NCI-H2227 (cell line): ENCODE measurements around the gene DHX32.
"Not testable (repeated sequence)": the region's sequence is repeated elsewhere in the genome, so short reads cannot be mapped to it uniquely, and the experiment has no call there.

Source experiments
- DNase-seq: peaks from one replicate; lab custom pipeline; 2025; ENCODE audit not compliant: unreplicated experiment; lab: John Stamatoyannopoulos, UW

DHX32 gene

GRCh38 chr10:125881192-125881591 is at the start of gene DHX32:
Gene DHX32, minus strand, starts transcription at chr10:125881292. Its CDS starts 468 bp downstream, at chr10:125880824.
- DNase-seq = no peak

GRCh38 chr10:125929618-125930017 is 48.5 kb upstream of the DHX32 start:
- DNase-seq = no peak

DNA sequence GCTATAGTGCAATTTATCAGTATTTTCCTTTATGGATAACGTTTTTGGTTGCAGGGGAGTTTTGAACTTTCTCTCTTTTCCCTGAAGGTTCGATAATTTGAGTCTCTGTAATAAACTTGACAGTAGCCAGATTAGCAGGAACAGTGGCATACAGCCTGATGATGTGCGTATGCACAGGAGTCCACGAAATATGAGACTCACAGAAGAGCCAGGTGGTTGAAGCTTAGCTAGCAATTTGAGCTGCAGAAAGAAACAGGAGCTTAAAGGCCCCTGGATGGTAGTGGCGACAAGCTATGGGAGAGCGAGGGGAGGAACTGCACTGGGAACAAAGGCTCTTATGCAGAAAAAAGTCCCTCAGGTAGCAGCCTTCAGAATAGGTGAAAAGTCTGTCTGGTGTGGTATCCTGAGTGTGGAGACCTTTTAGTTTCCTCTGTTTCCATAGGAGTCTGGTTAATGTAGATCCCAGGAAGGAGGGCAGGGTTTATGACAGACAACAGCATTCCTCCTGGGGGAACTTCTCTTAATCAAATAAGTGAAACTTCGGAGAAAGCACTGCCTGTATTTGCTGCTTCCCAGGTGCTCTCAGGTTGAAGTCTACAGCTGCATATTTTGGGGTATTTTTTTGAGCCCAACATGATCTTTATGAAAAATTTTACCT is 48.0 kb upstream of the DHX32 start:
- no peak for DNase-seq

DNA sequence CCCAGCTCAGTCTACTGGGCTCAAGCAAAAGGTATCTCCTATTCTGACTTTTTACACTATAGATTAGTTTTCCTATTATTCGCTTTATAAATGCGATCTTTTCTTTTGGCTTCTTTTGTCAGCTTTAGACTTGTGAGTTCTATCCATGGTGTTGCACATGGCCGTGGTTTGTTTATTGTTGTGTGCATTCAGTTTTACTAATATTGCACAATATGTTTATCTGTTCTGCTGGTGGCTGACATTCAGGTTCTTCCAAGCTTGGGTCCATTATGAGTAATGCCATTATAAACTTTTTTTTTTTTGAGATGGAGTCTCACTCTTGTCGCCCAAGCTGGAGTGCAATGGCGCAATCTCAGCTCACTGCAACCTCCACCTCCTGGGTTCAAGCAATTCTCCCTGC is 46.2 kb upstream of the DHX32 start:
- DNase-seq = not testable (repeated sequence)

DNA sequence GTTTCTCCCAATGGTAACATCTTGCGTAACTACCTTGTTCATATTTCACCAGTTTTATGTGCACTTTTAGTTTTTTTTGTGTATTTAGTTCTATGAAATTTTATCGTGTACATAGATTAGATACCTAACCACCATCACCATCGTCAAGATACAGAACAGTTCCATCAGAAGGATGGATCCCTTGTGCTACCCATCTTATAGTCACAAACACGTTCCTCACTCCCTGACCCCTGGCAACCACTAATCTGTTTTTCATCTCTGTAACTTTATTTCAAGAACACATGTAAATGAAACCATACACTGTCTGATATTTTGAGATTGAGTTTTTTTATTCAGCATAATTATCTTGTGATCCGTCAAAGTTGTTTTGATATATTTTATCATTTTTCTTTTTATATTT is 45.2 kb upstream of the DHX32 start:
- DNase-seq = no peak

DNA sequence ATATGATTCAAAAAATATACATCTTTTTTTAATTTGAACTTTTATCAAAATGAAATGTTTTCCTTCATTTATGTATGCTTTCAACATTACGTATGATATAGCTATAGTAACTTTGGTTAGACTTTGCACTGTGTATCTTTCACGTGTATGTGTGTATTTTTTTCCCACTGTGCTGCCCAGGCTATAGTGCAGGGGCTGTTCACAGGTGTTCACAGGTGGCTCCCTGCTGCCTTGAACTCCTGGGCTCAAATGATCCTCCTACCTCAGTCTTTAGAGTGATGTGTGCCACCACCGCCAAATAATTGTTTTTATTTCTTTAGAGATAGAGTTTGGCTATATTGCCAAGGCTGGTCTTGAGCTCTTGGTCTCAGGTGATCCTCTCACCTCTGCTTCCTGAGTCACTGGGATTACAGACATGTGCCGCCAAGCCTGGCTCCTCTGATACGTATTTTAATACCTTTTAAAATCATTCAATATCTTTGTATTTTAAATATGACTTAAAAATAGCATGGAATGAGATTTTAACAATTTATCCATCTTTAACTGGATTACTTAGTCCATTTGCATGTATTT is 44.3 kb upstream of the DHX32 start:
- DNase-seq = no peak

DNA sequence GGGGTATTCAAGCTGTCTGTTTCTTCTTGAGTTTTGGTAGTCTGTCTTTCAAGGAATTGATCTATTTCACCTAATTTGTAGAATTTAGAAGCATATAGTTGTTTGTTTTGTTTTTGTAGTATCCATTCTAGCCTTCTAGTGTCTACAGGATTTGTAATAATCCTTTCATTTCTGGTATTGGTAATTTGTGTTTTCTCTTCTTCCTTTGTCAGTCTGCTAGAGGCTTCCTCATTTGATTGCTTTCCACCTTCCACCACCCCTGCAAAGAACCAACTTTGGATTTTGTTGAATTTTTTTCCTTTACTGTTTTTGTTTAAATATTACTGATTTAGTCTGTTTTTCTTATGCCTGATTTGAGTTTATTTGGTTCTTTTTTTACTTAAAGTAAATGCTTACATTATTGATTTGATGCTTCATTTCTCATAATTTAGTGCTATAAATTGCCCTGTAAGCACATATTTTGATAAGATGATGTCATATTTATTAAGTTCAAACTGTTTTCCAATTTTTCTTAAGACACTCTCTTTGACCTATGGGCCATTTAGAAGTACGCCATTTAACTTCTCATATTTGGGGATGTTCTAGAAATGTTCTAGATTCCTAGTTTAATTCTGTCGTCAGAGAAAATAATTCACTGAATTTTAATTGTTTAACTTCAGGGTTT is 40.7 kb upstream of the DHX32 start:
- not testable (repeated sequence) for DNase-seq

- DNase-seq = not testable (repeated sequence)
These were observed 36.7 kb upstream of the DHX32 start for GRCh38 chr10:125917704-125918361.

DNA sequence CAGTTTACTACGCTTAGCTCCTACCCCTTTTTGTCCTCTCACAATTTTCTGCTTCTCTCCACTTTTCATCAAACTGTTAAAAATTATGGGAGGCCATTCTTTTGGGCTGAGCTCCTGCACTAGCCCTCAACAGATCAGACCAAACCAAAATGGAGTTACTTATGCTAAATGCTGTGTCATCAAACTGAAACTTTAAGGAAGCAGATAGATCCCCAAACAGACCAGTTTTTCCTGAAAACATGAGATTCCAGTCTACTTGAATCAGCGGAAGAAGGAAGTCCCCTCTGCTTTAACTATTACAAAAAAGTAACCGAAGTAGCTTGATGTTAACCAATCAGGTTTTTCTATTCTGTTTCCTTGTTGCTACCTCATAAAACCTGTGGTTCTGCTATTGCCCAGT is 35.9 kb upstream of the DHX32 start:
- no peak for DNase-seq

DNA sequence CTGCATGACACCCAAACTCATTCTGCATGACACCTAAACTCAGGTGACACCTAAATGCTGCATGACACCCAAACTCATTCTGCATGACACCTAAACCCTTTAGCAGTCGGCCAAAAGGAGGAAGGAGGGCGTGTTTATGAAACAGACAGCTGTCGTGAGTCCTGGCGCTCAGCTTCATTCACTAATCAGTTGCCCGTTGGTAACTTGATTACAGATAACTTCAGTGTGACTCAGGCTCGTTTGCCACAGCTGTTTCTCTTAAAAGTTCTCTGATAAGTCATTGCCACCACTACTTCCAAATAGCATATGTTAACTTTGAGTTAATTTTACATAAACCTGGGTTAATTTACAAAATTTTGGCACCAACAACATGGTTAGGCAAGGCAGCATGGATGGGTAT is 32.2 kb upstream of the DHX32 start:
- not testable (repeated sequence) for DNase-seq

GRCh38 chr10:125911990-125912389 is 30.9 kb upstream of the DHX32 start:
- DNase-seq = no peak

DNA sequence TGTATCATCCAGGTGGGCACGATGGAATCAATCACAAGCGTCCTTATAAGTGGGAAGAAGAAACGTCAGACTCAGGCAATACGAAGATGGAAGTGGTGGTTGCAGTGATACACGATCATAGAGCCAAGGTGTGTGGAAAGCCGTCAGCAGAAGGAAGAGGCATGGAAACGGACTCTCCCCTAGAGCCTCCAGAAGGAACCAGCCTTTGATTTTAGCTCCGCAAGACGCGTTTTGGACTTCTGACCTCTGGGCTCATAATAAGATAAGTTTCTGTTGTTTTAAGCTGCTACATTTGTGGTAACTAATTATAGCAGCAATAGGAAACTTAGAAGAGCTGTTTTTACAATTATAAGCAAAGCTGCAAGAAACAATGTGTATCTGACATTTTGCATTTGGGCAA is 30.1 kb upstream of the DHX32 start:
- DNase-seq = no peak

DNA sequence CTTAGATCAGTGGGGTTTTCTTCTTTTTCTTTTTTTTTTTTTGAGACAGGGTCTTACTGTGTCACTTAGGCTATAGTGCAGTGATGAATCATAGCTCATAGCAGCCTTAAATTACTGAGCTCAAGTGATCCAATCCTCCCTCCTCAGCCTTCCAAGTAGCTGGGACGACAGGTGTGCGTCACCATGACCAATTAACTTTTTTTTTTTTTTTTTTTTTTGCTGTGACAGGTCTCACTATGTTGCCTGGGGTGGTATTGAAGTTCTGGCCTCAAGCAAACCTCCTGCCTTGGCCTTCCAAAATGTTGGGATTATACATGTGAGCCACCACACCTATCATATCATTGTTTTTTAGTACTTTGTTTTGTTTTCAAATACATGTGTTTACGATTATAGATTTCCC is 28.4 kb upstream of the DHX32 start:
- DNase-seq = not testable (repeated sequence)

GRCh38 chr10:125908813-125909212 is 27.7 kb upstream of the DHX32 start:
- not testable (repeated sequence) for DNase-seq

- DNase-seq = not testable (repeated sequence)
These were observed 26.5 kb upstream of the DHX32 start for GRCh38 chr10:125907598-125907997.

- DNase-seq = not testable (repeated sequence)
These were observed 24.2 kb upstream of the DHX32 start for GRCh38 chr10:125905069-125905994.

DNA sequence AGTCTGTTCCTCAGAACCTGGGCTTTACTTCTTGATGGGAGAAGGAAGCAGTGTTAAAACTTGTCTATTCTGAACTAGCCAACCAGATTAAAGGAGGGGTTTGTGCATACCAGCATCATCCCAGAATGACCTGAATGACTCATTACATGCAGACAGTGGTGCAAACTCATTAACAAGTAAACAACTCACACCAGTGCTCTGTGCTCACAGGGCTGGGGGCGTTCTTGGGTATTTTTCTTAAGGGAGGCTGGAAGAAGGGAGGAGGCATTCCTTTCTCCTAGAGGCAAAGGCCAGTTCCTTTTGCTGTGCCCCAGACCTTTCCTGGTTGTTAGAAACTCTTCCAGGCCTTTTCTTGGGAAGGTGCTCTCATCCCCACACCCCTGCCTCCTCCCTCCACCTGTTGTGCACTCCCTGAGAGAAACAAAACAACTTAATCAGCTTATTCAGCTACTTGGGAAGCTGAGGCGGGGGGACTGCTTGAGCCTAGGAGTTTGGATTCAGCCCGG is 22.1 kb upstream of the DHX32 start:
- DNase-seq = not testable (repeated sequence)

DNA sequence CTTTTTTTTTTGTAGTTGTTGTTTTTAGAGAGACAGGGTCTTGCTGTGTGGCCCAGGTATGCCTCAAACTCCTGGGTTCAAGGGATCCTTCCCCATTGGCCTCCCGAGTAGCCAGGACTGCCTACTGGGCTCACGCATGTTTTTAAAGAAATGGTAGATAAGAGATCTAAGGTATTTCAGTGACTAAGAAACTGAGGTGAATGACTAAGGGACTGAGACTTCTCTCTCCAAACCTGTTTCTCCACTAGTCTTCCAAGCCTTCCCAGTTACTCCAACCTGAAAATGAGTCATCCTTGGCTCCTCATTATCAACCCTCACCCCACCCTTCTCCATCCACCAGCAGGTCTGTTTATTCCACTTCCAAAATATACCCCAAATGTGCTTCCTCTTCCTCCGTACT is 19.9 kb upstream of the DHX32 start:
- DNase-seq = not testable (repeated sequence)

DNA sequence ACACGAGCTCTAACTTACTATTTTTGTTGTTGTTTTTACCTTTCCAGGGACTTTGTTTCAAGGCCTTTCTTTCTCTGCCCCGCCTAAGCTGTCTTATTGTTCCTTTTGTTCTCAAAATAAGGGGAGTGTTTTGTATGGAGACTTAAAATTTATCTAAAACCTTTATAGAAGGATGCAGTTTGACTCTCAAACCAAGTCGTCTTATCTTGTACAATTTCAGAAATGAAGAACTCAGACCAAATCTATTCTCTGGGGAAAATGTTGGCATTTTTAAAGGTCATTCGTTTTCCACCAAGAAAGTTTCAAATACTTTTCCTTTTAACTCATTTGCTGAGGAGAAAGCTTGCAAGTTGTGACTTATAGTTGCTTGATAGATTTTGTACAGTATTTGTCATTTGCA is 16.2 kb upstream of the DHX32 start:
- not testable (repeated sequence) for DNase-seq

DNA sequence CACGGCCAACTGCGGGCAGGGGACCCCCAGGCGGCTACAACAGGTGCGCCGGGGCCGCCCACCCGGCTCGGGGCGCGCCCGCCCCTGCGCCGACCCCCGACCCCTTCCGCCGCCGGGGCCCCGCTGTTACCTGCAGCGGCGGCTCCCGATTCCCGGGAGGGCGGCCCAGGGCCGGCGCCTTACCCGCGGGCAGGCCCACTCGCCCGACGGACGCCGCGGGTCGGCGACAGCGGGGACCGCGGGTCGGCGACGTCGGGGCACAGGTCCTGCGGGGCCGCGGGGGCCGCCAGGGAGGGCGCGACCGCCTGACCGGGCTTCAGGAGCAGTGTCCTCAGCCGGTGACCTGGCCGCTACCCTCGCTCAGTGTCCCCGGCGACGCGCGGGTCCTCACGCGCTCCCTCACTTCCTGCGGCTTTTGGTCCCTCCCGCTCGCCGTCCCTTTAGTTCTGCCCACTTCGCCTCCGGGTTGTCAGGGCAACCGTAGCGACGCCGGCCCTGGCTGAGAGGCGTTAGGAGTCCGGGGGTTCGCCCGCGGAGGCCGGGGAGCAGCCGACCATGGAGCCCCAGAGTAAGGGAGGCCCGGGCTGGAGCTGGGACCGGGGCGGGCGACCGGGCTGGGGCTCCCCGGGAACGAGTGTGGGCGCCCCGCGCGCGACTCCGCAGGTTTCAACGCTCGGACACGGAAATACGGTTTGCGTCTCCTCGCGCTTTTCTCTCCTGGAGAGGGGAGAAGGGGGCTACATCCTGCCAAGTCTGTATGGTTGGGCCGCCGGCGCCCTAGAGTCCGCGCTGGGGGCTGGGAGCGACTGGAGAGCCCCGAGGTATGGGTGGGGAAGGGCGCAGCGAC is 15.2 kb upstream of the DHX32 start, which contains the start of gene FANK1:
Gene FANK1, plus strand, starts transcription at position 477 of the 847 bp plus-strand sequence. Its CDS starts 79 bp downstream, at position 556.
- not testable (repeated sequence) for DNase-seq
